HG03108 (cell line): ENCODE results near the gene YOD1.

Source experiments
- ATAC-seq: cut with Tn5 transposase; IDR thresholded peaks from one replicate; pipeline ENCODE4 v1.9.1; 2021; ENCODE audit warnings: moderate library complexity; ENCODE audit not compliant: unreplicated experiment

YOD1 gene

GRCh38 chr1:207028884-207029650 lies 21.9 kb downstream of the YOD1 start:
- ATAC-seq = no peak

- ATAC-seq = no peak
Observed at GRCh38 chr1:207027921-207028320, 23.1 kb downstream of the YOD1 start.

- no peak for ATAC-seq
Observed at GRCh38 chr1:207027206-207027777, 23.7 kb downstream of the YOD1 start.

- no peak for ATAC-seq
Observed at GRCh38 chr1:207026104-207026534, 24.9 kb downstream of the YOD1 start.

- no peak for ATAC-seq
Observed at GRCh38 chr1:207025146-207025880, 25.7 kb downstream of the YOD1 start.

- ATAC-seq = no peak
Observed at GRCh38 chr1:207024202-207025145, 26.5 kb downstream of the YOD1 start.

- no peak for ATAC-seq
Observed at GRCh38 chr1:207022996-207023679, 27.9 kb downstream of the YOD1 start.

GRCh38 chr1:207021876-207022596 lies 29.0 kb downstream of the YOD1 start:
- ATAC-seq = no peak

- no peak for ATAC-seq
Observed at GRCh38 chr1:207021139-207021861, 29.7 kb downstream of the YOD1 start.

- ATAC-seq = no peak
Observed at GRCh38 chr1:207020709-207021107, 30.3 kb downstream of the YOD1 start.

GRCh38 chr1:207020065-207020708 lies 30.8 kb downstream of the YOD1 start:
- ATAC-seq = no peak

GRCh38 chr1:207019661-207020060 lies 31.3 kb downstream of the YOD1 start:
- ATAC-seq = no peak

GRCh38 chr1:207019161-207019560 lies 31.8 kb downstream of the YOD1 start:
- ATAC-seq = no peak

GRCh38 chr1:207018707-207019106 lies 32.3 kb downstream of the YOD1 start:
- ATAC-seq = no peak

GRCh38 chr1:207017615-207018559 lies 33.1 kb downstream of the YOD1 start:
- ATAC-seq = no peak

GRCh38 chr1:207015791-207016190 lies 35.2 kb downstream of the YOD1 start:
- ATAC-seq = no peak

- ATAC-seq = no peak
Observed at GRCh38 chr1:207014728-207015127, 36.3 kb downstream of the YOD1 start.
